H1 (cell line): Measurements from ENCODE around the gene PAAF1. TPM values are rescaled to one million over a fixed set of nuclear protein-coding genes. Genes with fewer than 3 reads are reported as not detected.

Source experiments
- CHD2 ChIP-seq: IDR thresholded peaks from 2 replicates; pipeline ENCODE4 v1.6.1; 2012; ENCODE audit warnings: low read length, improper control_type of control experiment
- CHD7 ChIP-seq: fragments of 300-600 bp; sonication (generic); IDR thresholded peaks from 2 replicates; pipeline ENCODE4 v1.7.1; 2012; ENCODE audit warnings: low read length, moderate library complexity, mild to moderate bottlenecking, inconsistent platforms; ENCODE audit not compliant: insufficient replicate concordance
- polyA plus RNA-seq, 7 experiments: library from polyadenylated mRNA; depleted of rRNA in 3 of 7; stranded (reverse) in 5 of 7; unstranded in 2 of 7; fragments of >200 nt in 5 of 7; fragments of 200-250 nt in 2 of 7; gene quantifications; 1 replicate in 5 of 7; 2 replicates in 1 of 7; 4 replicates in 1 of 7; pipeline versions ENCODE4 v1.2.1 to v1.2.3, GENCODE V29; 2011 to 2013; ENCODE audit warnings: missing spikeins in 2 of 7, mixed read lengths in 2 of 7
- total RNA-seq: library from RNA; stranded (reverse); fragmentation: NEBNext Ultra II Directional; extraction: Animal tissue kit (Norgen Biotek cat#: 25700); gene quantifications from 2 replicates; pipeline ENCODE4 v1.2.1, GENCODE V29; 2021

The PAAF1 gene
- total and polyA plus RNA-seq, 2 of the 8 experiments (the other 6 are each of a cell fraction or from before 2014, with no cell fraction given) = 24.4 to 28.8 TPM

DNA sequence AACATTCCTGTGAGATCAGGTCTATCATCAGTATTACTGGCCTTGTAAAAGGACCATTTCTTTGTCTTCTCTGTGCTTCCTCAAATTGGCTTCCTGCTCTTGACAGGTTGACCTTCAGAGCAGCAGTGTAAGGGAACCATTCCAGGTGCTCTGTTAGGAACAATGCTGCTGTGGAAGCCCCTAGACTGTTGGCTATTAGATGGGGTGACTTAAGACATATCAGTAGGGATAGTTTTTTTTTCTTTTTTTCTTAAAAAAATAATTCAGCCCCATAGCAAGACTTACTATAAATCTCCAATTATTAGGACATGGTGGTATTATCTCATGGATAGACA, 37.7 kb upstream of the PAAF1 start (continued):
- TF ChIP-seq CHD2 = no peak
- TF ChIP-seq CHD7 = no peak
